Stimulated activated CD8-positive, alpha-beta memory T cell treated with anti-CD3 and anti-CD28 coated beads, Interleukin-15, amount 100 ng/mL, for 1 hour (primary cell): ENCODE results near the gene PALB2.
A peak's percentile ranks its signal among the peaks of the same experiment; 100 is the strongest.
"Not testable (repeated sequence)": the region's sequence is repeated elsewhere in the genome, so short reads cannot be mapped to it uniquely, and the experiment has no call there.

Experiments used
- DNase-seq: peaks from one replicate; pipeline ENCODE4 v3.0.0-alpha.2; 2020; ENCODE audit warnings: low read depth

Gene PALB2

DNA sequence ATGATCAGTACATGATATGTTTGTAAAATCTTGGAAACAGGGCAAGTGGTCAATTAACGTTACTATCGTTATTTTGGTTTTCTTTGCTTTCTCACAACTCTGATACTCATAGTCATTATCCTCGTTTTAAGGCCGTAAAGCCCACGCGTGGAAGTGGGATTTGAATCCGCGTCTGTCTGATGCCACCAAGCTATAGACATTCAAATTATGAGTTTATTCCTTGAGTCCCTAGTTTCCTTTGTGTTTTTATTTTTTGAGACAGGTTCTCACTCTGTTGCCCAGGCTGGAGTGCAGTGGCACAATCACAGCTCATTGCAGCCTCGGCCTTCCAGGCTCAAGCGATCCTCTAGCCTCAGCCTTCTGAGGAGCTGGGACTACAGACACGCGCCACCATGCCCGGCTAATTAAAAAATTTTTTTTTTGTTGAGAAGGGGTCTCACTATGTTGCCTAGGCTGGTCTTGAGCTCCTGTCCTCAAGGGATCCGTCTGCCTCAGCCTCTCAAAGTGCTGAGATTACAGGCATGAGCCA, 1.2 kb upstream of the PALB2 start:
- DNase-seq: no peak

DNA sequence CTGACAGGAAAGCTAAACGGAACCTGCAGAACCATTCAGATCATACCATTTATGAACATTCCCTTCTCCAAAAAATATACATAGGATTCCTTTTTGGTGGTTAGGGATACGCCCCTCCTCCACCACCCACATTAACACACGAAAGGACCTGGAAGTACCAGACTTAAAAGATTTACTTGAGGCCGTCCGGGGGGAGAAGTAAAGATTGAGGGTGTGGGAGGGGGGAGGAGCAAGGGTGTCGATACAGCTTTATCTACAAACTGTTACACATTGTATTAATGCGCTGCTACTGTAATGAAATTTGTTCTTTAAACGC, 537 bp downstream of the PALB2 start:
- no peak for DNase-seq

DNA sequence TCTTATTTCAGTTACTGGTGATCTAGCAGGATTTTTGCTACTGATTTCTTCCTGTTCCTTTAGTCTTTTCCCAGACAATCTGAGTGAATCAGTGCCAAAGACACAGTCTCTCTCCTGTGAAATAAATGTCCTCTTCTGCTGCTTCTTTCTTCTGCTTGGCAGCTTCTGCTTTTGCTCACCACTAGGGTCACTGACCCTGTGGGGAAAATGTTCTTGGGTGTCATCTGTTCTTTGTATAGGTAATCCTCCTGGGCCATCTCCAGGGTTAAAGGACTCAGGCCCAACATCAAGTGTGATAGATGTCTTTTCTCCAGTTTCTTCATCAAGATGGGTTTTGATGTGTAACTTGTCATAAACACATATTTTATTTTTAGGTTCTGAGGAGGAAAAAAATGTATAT, 5.2 kb downstream of the PALB2 start:
- DNase-seq: no peak

DNA sequence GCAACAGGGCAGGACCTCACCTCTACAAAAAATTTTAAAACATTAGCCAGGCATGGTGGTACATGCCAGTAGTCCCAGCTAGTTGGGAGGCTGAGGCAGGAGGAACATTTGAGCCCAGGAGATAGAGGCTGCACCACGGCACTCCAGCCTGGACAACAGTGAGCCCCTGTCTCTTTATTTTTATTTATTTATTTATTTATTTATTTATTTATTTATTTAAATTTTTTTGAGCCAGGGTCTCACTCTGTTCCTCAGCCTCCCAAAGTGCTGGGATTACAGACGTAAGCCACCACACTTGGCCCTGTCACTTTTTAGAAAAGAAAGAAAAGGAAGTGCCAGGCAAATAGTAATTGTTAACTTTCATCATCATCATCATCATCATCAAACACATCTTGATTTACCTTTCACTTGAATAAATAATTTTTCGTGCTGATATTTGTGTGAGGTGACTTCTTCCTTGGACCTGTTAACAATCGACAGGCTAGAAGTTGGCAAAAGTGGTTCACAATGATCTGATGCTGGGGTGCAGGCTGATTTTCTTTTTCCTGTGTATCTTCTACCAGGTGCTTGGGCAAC, 6.6 kb downstream of the PALB2 start:
- DNase-seq: no peak

DNA sequence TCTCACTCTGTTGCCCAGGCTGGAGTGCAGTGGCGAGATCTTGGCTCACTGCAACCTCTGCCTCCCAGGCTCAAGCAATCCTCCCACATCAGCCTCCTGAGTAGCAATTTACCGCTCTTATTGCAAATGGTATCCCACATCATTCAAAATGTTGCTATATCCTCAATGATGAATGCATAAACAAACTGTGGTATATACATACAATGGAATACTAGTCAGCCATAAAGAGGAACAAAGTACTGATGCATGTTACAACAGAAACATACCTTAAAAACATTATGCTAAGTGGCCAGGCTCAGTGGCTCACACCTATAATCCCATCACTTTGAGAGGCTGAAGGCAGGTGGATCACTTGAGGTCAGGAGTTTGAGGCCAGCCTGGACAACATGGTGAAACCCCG, 9.2 kb downstream of the PALB2 start:
- DNase-seq: not testable (repeated sequence)

DNA sequence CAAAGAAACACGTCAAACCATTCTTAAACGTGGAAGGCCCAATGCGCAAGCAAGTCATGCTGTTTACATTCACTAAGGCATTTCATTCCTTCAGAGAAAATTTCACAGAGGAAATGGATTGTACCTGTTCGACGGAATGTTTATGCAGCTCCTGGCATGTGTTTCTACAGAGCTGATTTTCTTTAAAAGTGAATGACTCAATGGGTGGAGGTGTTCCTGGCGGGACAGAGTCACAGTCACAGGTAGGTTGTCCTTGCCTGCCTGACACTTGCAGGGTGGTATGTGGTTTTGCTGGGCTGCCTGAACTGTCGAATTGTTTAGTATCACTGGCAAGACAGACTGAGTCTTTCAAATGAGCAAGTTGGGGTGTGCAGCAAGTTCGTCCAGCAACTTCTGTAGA, 11.6 kb downstream of the PALB2 start:
- no peak for DNase-seq

DNA sequence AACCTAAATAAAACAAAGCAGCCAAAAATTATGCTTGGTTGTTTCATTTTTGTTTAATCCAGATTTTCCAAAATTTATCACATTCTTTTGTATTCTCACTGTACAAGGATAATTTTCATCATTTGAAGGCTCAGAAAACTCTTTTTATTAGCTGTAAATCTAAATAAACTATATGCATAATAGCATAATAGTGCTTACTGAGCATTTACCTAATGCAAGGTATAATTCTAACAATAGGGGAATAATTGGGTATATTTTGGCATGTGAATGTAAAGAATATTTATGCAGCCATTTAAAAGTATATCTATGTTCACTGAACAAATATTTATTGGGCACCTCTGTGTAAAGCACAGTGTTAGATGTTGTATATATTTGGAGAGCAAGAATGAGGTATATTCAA, 17.0 kb downstream of the PALB2 start:
- DNase-seq: no peak

DNA sequence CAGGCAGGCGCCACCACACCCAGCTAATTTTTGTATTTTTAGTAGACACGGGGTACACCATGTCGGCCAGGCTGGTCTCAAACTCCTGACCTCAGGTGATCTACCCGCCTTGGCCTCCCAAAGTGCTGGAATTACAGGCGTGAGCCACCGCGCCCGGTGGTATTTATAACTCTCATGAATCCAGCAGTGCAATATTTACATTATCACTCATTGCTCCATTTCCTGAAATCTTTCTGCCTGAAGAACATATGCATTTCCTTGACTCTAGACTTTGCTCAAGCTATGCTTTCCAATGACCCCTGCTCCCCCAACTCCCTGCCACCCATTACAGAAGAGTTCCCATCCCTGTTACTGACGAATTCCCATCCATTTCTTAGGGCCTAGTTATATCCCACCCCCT, 25.3 kb downstream of the PALB2 start:
- DNase-seq: no peak

DNA sequence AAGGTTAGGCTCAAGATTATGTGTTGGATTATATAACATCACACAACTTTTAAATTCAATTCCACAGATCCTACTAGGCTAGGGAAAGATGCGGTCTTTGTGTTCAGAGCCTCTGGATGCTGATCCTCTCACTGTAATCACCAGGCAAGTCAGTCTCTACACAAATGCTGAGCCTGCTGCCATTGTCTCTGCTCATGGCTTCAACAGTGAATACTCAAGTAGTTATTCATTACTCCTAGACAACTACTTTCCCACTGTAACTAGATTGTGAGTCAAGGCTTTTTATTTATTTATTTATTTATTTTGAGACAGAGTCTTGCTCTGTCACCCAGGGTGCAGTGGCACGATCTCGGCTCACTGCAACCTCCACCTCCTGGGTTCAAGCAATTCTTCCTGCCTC, 29.2 kb downstream of the PALB2 start:
- no peak for DNase-seq

DNA sequence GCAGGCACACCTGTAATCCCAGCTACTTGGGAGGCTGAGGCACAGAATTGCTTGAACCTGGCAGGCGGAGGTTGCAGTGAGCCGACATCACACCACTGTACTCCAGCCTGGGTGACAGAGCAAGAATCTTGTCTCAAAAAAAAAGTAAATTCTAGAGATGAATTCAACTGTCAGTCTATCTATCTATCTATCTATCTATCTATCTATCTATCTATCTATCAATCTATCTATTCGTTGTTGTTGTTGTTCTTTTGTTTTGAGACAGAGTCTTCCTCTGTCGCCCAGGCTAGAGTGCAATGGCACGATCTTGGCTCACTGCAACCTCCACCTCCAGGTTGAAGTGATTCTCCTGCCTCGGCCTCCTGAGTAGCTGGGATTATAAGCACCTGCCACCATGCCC, 30.2 kb downstream of the PALB2 start:
- not testable (repeated sequence) for DNase-seq

DNA sequence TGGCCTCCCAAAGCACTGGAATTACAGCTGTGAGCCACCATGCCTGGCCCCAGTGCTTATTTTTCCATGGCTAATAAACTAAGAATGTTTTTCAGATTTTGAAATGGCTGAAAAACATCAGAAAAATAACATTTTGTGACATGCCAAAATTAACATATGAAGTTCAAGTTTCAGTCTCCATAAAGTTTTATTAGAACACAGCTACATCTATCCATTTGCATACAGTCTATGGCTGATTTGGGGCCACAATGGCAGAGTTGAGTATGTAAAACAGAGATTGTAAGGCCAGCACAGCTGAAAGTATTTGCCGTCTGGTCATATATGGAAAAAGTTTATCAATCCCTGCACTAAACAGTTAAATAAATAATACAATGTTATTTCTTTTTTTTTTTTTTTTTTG, 31.2 kb downstream of the PALB2 start:
- no peak for DNase-seq

DNA sequence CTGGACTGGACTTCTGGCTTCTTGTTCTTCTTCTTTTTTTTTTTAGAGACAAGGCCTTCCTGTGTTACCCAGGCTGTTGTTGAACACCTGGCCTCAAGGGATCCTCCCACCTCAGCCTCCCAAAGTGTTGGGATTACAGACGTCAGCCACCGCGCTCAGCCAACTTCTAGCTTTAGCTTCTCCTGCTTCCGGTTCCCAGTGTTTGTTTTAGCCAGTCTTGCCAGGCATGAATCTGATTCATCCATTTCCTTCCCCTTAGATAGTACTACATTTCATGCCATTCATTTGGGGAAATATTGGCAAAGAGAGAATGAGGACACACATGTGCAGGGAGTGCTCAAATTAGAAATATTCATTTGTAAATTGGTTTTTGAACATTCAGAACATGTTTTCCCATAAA, 32.9 kb downstream of the PALB2 start:
- DNase-seq: no peak

DNA sequence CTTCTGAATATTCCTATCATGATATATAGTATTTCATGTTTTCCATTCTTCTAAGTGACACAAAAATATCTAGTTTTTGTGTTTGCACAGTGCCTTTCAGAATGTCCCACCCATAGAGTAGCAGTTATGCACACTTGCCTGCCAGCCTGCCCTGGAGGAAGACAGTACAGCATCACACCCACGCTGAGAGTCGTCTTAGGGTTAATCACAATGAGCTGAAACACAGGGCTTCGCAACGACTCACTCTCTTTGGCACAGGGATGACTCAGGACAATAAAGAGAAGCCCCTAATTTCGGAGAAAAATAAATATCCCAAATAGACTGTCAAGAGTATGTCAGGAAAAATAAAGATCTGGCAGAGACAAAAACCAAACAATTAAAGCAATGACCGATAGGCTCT, 33.4 kb downstream of the PALB2 start:
- no peak for DNase-seq

DNA sequence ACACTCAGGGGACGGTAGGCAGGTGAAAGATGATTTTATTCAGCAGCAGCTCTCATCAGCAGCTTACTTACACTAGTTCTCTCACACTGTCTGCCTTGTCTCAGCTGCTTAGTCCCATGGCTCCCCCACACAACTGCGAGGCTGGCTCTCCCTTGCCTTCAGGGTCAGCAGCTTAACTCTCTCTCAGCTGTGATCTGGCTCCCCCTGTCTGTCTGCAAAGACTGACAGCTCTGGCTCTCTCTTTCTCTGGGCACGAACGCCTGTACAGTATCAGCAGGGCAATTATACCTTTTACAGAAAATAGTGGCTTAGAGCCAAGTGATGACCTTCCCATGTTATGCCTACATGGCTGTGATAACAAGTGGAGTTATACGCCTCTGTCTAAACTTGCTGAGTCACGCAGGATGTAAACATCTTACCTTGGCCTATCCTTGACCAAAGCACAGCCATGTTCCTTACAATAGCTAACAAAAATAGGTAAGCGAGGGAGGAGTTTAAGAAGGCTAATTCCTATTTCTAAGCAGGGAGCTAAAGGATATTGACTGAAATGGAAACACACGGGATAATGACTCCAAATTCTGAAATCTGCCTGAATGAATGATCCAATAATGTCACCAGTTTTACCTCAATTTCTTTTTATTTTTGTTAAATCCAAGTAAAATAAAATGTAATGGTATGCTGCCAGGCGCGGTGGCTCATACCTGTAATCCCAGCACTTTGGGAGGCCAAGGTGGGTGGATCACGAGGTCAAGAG, 43.9 kb downstream of the PALB2 start:
- DNase-seq: no peak

DNA sequence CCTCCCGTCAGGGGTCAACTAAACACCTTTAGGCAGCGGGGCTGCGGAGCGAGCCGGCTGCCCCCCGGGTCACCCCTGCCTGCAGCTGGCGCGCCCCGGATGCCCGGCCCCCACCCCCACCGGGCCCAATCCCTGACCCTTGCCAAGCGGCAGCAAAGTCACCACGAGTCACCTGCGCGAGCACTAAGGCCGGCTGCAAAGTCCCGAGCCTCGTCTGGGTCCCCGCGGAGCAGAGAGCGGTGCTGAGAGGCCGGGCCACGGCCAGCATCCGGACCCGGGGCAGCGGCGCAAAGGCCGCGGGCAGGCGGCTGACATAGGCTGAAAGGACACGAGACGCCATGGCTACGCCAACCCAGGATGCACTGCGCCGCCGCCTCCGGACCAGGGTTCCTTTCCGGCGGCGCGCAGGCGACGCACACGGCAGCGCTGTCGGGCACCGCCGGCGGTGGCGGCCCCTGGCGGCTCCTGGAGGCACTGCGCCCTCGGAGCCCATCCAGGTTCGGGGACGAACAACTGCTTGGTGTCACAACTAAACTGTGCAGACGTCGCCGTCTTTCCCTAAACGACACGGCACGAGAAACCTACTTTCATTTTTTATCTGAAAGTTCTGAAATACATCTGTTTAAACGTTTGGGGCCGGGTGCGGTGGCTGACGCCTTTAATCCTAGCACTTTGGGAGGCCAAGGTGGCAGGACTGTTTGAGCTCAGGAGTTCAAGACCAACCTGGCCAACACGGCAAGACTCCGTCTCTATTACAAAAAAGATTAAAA, 45.0 kb downstream of the PALB2 start, which contains the start of gene NDUFAB1:
Gene NDUFAB1, minus strand, starts transcription at position 366 of the 770 bp plus-strand sequence. Its CDS starts 26 bp downstream, at position 340.
- DNase-seq: peak; percentile 80

DNA sequence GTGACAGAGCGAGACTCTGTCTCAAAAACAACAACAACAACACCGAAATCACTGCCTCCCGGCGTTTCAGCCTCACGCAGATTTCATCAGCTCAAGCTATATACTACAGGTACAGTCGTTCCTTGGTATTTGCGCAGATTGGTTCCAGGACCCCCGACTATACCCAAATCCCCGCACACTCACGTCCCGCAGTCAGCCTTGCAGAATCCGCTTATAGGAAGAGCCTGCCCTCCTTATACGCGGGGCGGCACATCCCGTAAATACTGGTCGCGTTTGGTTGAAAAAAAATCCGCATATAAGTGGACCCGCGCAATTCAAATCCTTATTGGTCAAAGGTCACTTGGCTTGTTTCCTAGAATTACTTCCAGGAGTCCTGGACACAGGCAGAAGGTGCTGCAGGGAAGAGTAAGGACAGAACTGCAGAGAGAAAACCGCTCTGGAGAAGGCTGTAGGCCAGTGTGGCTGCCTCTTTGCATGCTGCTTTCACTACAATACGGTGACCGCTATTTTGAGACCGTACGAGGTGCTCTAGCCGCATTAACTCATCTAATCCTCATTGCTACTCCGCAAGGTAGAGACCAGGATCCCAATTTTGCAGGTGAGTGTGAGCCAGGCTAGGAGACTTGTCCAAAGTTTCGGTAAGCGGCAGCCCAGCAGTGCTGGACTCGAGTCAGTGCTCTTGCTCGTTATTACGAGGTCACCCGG, 45.7 kb downstream of the PALB2 start:
- DNase-seq: no peak

DNA sequence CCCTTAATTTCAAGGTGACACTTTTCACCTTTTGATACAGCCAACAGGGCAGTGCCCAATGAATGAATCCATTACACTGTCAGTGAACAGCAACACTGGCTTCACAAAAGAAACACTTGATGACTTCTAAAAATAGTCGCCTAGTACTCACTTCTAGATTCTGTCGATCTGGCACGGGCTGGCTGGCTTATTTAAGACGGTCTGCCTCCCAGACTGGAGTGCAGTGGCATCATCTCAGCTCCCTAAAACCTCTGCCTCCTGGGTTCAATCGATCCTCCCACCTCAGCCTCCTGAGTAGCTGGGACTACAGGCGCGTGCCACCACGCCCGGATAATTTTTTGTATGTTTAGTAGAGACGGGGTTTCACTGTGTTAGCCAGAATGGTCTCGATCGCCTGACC, 46.9 kb downstream of the PALB2 start:
- DNase-seq: no peak

DNA sequence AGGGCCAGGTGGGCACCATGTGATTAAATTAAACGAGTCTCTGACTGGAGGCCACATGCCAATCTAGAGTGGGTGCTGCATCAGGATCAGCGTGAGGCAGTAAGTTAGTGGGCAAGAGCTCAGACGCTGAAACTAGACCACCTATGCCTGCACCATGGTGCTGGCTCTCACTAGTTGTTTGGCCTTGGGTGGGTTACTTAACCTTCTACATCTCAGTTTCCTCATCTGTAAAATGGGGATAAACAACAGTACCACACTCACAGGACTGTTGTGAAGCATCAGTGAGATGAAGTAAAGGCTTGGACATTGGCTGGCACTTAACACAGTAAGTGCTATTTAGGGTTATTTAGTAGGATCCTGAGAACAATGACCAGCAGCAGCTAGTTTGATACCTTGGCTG, 50.9 kb downstream of the PALB2 start:
- DNase-seq: no peak

DNA sequence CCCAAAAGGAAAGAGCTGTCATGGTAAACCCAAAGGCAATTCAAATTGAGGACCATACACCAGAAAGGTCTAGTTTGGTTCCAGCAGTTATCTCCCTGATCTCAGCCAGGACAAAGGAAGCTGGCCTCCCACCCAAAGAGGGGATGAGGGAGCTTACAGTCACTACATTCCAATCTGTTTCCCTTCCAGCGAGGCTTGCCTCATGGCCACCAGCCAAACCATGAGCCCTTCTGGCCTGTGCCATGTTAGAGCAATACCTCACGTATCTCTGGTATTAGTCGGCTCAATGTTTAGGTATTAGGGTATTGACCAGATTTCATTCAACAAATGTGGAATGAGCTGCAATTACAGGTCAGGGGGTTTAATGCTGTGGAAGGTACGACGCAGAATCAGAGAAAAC, 53.4 kb downstream of the PALB2 start:
- no peak for DNase-seq

DNA sequence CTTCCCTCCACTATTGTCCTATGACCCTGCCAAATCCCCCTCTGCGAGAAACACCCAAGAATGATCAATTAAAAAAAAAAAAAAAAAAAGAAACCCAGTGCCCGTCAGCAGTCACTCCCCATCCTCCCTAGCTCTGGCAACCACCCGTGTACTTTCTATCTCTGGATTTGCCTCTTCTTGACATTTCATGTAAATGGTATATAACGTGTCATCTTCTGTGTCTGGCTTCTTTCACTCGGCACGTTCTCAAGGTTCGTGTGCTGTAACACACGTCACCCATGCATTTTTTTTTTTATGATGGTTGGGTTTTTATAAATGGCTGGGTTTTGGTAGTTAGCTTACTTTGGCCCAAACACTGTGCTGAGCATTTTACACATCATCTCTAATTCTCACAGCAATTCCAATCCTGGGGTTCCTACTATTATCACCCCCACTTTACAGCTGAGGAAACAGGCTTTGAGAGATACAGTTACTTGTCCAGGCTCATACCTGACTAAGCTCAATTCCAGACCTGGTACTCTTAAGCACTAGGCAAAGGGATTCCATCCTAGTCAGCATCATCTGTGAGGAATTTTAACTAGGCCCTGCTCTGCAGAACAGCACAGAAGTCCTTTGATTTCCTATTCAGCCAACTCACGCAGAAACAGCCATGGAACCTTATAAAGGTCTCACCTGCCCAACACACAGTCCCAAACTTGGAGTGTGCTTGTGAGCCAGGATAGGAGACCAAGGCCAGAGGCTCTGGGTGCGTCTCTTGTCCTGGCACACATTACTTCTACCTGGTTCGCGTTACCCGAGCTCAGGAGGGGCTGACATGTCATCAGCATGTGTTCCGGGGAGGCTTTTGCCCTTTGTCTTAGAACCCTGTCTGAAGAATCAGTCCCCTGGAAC, 56.7 kb downstream of the PALB2 start:
- DNase-seq: no peak

DNA sequence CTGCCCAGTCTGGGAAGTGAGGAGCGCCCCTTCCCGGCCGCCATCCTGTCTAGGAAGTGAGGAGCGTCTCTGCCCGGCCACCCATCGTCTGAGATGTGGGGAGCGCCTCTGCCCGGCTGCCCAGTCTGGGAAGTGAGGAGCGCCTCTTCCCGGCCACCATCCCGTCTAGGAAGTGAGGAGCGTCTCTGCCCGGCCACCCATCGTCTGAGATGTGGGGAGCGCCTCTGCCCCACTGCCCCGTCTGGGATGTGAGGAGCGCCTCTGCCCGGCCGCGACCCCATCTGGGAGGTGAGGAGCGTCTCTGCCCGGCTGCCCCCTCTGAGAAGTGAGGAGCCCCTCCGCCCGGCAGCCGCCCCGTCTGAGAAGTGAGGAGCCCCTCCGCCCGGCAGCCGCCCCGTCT, 57.8 kb downstream of the PALB2 start:
- not testable (repeated sequence) for DNase-seq

DNA sequence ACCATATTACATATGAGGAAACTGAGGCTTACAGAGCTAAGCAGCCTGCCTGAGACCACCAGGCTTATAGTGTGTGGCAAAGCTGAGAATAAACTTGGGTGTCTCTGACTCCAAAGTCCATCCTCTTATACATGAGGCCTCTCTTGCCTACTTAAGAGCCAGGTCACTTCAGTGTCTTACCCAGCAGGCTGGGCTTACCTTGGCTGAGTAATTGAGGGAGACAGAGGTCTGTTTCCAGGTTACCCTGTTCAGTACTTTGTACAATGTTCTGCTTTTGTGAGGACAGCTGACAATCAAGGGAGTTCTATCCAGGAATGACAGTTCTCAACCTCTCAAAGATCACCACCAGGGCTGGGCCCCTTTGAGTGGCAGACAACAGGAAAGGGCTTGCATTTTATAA, 59.3 kb downstream of the PALB2 start:
- no peak for DNase-seq
